K562 (cell line): ENCODE results near the gene AGFG1. TPM values are rescaled to one million over a fixed set of nuclear protein-coding genes. Genes with fewer than 3 reads are reported as not detected.

Experiments used
- E4F1 ChIP-seq: fragments of 250-450 bp; sonication (Bioruptor Pico); IDR thresholded peaks from 2 replicates; pipeline ENCODE4 v1.5.0; 2021; ENCODE audit warnings: mild to moderate bottlenecking, borderline replicate concordance
- ELF4 ChIP-seq: fragments of 450-650 bp; formaldehyde crosslinking; IDR thresholded peaks from 2 replicates; pipeline ENCODE4 v1.4.0; 2022; ENCODE audit warnings: missing genetic modification characterization
- ZHX1 ChIP-seq: fragments of 150-350 bp; conservative IDR thresholded peaks from 2 replicates; pipeline ENCODE4 v1.6.1; 2014; ENCODE audit warnings: low read length
- ZNF354B ChIP-seq: fragments of 250-450 bp; sonication (Bioruptor Pico); IDR thresholded peaks from 2 replicates; pipeline ENCODE4 v1.4.0; 2020
- ZNF644 ChIP-seq: fragments of 200-800 bp; sonication (Bioruptor generic); IDR thresholded peaks from 2 replicates; pipeline ENCODE4 v1.6.1; 2016; ENCODE audit warnings: low read depth, missing genetic modification characterization, missing compliant biosample characterization
- polyA plus RNA-seq, 8 experiments: library from polyadenylated mRNA; depleted of rRNA in 4 of 8; stranded (reverse) in 5 of 8; unstranded in 3 of 8; fragments of >200 nt; fragmentation: Nextera tagmentation in 2 of 8; fragmentation: Illumina TruSeq in 1 of 8; extraction: Ambion mirVana in 2 of 8; extraction: Trizol in 1 of 8; gene quantifications; 2 replicates each; pipeline versions ENCODE4 v1.2.1 to v1.2.3, GENCODE V29; 2011 to 2014; ENCODE audit warnings: inconsistent platforms in 1 of 8, missing spikeins in 1 of 8
- total RNA-seq, 7 experiments: library from RNA; depleted of rRNA in 6 of 7; stranded (reverse); fragments of >200 nt in 6 of 7; fragmentation: Illumina TruSeq in 2 of 7; extraction: Trizol in 2 of 7; gene quantifications; 2 replicates each; pipeline versions ENCODE4 v1.2.1 to v1.2.3, GENCODE V29; 2011 to 2021; ENCODE audit warnings: low replicate concordance in 1 of 7
- TF ChIP-seq, protein P1 (sequence below): fragments of 250-450 bp; sonication (Bioruptor Pico); IDR thresholded peaks from 2 replicates; pipeline ENCODE4 v1.4.0; 2020

Gene AGFG1
- total and polyA plus RNA-seq, 9 of the 15 experiments (the other 6 are each of a cell fraction or from before 2014, with no cell fraction given): 11.2 to 97.5 (median 36.0) TPM

DNA sequence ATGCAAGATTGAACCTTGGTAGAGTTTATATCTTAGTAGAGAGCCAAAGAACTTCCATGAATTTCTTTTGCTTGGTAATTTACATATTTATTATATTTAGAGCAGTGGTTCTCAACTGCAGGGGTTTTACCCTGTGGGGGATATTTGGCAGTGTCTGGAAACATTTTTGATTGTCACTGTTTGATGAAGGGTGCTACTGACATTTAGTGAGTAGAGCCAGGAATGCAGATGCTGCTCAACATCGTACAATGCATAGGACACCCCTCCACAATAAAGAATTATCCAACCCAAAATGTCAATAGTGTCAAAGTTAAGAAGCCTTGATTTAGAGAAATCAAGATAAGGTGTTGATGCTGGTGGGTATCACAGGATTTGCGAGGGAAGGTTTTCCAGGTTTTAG, 14.7 kb downstream of the AGFG1 start (continued):
- TF ChIP-seq E4F1 (CRISPR knock-in tag) (no peak), ELF4 (CRISPR knock-in tag) (no peak), ZNF354B (CRISPR knock-in tag) (no peak), ZNF644 (tag) (no peak), ZHX1 (no peak)
- TF ChIP-seq, protein P1, sequence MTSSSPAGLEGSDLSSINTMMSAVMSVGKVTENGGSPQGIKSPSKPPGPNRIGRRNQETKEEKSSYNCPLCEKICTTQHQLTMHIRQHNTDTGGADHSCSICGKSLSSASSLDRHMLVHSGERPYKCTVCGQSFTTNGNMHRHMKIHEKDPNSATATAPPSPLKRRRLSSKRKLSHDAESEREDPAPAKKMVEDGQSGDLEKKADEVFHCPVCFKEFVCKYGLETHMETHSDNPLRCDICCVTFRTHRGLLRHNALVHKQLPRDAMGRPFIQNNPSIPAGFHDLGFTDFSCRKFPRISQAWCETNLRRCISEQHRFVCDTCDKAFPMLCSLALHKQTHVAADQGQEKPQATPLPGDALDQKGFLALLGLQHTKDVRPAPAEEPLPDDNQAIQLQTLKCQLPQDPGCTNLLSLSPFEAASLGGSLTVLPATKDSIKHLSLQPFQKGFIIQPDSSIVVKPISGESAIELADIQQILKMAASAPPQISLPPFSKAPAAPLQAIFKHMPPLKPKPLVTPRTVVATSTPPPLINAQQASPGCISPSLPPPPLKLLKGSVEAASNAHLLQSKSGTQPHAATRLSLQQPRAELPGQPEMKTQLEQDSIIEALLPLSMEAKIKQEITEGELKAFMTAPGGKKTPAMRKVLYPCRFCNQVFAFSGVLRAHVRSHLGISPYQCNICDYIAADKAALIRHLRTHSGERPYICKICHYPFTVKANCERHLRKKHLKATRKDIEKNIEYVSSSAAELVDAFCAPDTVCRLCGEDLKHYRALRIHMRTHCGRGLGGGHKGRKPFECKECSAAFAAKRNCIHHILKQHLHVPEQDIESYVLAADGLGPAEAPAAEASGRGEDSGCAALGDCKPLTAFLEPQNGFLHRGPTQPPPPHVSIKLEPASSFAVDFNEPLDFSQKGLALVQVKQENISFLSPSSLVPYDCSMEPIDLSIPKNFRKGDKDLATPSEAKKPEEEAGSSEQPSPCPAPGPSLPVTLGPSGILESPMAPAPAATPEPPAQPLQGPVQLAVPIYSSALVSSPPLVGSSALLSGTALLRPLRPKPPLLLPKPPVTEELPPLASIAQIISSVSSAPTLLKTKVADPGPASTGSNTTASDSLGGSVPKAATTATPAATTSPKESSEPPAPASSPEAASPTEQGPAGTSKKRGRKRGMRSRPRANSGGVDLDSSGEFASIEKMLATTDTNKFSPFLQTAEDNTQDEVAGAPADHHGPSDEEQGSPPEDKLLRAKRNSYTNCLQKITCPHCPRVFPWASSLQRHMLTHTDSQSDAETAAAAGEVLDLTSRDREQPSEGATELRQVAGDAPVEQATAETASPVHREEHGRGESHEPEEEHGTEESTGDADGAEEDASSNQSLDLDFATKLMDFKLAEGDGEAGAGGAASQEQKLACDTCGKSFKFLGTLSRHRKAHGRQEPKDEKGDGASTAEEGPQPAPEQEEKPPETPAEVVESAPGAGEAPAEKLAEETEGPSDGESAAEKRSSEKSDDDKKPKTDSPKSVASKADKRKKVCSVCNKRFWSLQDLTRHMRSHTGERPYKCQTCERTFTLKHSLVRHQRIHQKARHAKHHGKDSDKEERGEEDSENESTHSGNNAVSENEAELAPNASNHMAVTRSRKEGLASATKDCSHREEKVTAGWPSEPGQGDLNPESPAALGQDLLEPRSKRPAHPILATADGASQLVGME (CRISPR knock-in tag): no peak
